Measurements from ENCODE around the gene RPL4.
A peak's percentile ranks its signal among the peaks of the same experiment; 100 is the strongest.

GRCh38 chr15:66497502-66498455, 6.9 kb downstream of the RPL4 start, which contains the start of gene SNAPC5:
- peak; percentile 96 for TF ChIP-seq CTCF (IDR thresholded peaks at IDR 0.05; ENCODE audit: borderline replicate concordance, extremely low read depth, low read length, poor library complexity, severe bottlenecking)
- TF ChIP-seq EZH2 (IDR thresholded peaks at IDR 0.05; ENCODE audit: borderline replicate concordance, low read depth, low read length, severe bottlenecking) = no peak

Data from DND-41 (cell line).